Esophagus squamous epithelium (tissue), 4 donors: ENCODE measurements around the gene SLC7A7.

Source experiments
- POLR2A ChIP-seq, 4 donors: fragments of 450-650 bp; IDR thresholded peaks; one replicate each; pipeline ENCODE4 v1.6.1; 2017; ENCODE audit warnings: antibody characterized with exemption in 4 of 4, mild to moderate bottlenecking in 4 of 4, moderate library complexity in 3 of 4
- TF ChIP-seq, protein P1 (sequence below), 6 experiments: fragments of 450-650 bp in 4 of 6; fragments of 200-600 bp in 2 of 6; sonication (generic) in 2 of 6; IDR thresholded peaks; one replicate each; pipeline ENCODE4 v1.5.1; 2016 to 2019; ENCODE audit warnings: antibody characterized with exemption in 6 of 6, mild to moderate bottlenecking in 4 of 6, moderate library complexity in 4 of 6

GRCh38 chr14:22791301-22791700 is 23.9 kb downstream of the SLC7A7 start:
- TF ChIP-seq POLR2A (IDR thresholded peaks at IDR 0.05), result no peak
- TF ChIP-seq, protein P1, sequence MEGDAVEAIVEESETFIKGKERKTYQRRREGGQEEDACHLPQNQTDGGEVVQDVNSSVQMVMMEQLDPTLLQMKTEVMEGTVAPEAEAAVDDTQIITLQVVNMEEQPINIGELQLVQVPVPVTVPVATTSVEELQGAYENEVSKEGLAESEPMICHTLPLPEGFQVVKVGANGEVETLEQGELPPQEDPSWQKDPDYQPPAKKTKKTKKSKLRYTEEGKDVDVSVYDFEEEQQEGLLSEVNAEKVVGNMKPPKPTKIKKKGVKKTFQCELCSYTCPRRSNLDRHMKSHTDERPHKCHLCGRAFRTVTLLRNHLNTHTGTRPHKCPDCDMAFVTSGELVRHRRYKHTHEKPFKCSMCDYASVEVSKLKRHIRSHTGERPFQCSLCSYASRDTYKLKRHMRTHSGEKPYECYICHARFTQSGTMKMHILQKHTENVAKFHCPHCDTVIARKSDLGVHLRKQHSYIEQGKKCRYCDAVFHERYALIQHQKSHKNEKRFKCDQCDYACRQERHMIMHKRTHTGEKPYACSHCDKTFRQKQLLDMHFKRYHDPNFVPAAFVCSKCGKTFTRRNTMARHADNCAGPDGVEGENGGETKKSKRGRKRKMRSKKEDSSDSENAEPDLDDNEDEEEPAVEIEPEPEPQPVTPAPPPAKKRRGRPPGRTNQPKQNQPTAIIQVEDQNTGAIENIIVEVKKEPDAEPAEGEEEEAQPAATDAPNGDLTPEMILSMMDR (IDR thresholded peaks at IDR 0.05), result no peak
